ENCODE results near the gene BORCS8.

DNA sequence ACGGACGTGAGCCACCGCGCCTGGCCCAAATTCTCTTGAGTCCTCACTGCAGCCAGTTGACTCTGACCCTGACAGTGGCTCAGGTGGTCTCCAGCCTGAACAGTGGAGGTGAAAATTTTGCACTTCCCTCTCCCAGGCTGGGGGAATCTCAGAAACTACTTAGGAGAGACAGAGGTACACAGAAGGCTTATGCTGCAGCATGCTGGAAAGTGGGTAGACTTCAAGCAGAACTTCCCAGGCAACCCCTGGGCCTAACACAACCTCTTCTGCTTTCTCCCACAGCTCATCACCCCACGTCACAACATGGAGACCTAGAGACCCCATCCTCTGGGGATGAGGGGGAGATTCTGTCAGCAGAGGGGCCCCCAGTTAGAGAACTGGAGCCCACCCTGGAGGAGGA, 34.3 kb upstream of the BORCS8 start:
- no peak for TF ChIP-seq CTCF (IDR thresholded peaks at IDR 0.05)
- no peak for TF ChIP-seq POLR2A (IDR thresholded peaks at IDR 0.05)
- no peak for TF ChIP-seq POLR2AphosphoS5 (IDR thresholded peaks at IDR 0.05)

Data from suprapubic skin (tissue), 4 donors.